ENCODE measurements around the gene TMEM11.

The TMEM11 gene

DNA sequence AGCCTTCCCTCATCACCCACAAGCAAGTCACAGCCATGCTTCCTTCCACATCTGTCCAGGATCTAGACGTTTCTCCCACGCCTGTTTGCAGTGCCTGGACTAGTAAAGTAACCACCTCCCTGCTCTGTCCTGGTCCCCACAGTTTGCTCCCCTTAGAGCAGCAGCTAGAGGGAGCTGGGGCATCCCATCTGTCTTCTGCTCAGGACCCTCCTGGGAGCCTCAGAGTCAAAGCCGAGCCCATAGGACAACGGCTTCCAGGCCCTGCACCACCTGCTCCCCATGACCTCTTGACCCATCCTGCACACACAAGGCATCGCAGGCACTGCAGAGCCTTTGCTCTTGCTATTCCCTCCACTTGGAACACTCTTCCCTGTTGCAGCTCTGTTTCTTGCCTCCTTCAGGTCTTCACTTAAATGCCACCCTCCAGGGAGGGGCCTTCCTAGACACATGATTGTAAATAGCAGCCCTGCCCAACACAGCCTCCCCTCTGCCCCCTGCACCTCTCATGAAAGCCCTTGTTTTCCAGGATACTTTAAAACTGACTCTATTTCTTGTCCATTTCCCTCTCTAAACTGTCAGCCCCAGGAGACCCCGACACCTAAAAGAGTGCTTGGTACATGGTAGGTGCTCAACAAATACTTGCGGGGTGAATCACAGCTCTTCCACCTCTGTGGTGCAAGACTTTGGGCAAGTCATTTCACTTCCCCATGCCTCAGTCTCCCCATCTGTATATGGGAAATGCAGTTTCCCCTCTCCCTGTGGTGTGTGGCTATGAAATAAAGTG is 36.2 kb upstream of the TMEM11 start:
- no peaks in the 10 kb centered on the region for H3K36me3 ChIP-seq (ENCODE audit: insufficient read depth, low read depth, low read length)
- H3K27me3 ChIP-seq (ENCODE audit: insufficient read depth, low read length), result peaks cover 15% of the 10 kb centered on the region; the same call in 1 of the 2 replicates

DNA sequence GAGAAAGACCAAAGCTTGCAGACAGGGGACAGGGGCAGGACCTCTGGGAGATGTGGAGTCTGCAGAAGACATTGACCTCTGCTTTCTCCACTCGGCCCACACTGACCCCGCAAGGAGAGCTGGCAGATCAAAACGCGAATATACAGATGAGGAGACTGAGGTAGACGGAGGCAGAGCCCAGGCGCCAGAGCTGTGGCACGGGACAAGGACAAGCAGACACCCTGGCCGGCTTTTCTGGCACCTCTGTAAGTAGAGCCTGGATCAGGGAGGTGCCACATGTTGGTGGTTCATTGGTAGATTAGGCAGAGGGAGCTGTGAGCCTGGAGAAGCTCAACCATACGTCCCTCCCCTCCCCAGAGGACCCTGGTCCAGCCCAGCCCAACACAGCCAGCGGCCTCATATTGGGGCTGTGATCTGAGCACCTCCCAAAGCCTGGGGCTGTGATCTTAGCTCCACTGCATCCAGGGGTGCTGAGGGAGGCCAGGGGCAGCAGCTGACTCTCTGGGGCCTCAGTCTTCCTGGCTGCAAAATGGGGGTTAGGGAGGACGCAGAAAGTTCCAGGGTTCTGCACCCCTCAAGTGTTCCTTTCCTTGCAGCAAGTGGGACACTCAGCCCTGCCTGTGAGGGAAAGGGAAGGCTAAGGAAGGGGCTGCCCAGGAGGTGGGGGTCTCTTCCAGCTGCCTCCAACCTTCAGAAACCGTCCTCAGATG is 35.3 kb upstream of the TMEM11 start:
- Histone ChIP-seq H3K36me3 (ENCODE audit: insufficient read depth, low read depth, low read length) (no peaks in the 10 kb centered on the region), H3K27ac (ENCODE audit: low read length) (no peak overlapping the region)

More for the DNA sequence above, 36.2 kb upstream of the TMEM11 start:
- Histone ChIP-seq H3K9me3 (ENCODE audit: insufficient read depth, low read depth, low read length) (no peaks in the 10 kb centered on the region), H3K27ac (ENCODE audit: low read length) (no peak overlapping the region), H3K4me3 (ENCODE audit: low read length) (no peak overlapping the region), H3K4me1 (ENCODE audit: insufficient read depth, low read length) (no peaks in the 10 kb centered on the region), H3K9ac (ENCODE audit: low read depth, low read length) (no peak overlapping the region)

DNA sequence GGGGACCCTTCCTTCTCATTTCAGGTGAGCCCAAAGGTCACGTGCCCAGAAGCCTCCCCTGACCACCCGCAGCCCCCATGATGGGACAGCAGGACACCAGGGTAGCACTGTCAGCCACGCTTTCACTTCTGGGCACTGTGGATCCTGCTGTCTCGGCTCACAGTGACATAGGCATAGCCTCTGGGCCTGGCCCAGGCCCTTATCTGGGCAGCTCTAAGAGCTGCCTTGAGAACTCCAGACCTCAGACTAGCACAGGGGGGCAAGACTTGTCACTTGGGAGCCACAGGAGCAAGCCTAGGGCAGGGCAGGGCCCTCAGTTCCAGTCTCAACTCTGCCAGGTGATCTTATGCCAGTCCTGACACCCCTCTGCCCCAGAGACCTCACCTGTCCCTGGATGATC is 34.5 kb upstream of the TMEM11 start:
- no peak overlapping the region for H3K9ac ChIP-seq (ENCODE audit: low read depth, low read length)
- peaks cover 8% of the 10 kb centered on the region; the same call in 1 of the 2 replicates for H3K27me3 ChIP-seq (ENCODE audit: insufficient read depth, low read length)
- H3K4me3 ChIP-seq (ENCODE audit: low read length), result no peak overlapping the region
- no peaks in the 10 kb centered on the region for H3K4me1 ChIP-seq (ENCODE audit: insufficient read depth, low read length)
- H3K27ac ChIP-seq (ENCODE audit: low read length), result no peak overlapping the region
- no peaks in the 10 kb centered on the region for H3K9me3 ChIP-seq (ENCODE audit: insufficient read depth, low read depth, low read length)
- no peaks in the 10 kb centered on the region for H3K36me3 ChIP-seq (ENCODE audit: insufficient read depth, low read depth, low read length)

More for the DNA sequence above, 35.3 kb upstream of the TMEM11 start:
- Histone ChIP-seq H3K9ac (ENCODE audit: low read depth, low read length) (no peak overlapping the region), H3K27me3 (ENCODE audit: insufficient read depth, low read length) (peaks cover 15% of the 10 kb centered on the region; the same call in 1 of the 2 replicates), H3K9me3 (ENCODE audit: insufficient read depth, low read depth, low read length) (no peaks in the 10 kb centered on the region), H3K4me1 (ENCODE audit: insufficient read depth, low read length) (no peaks in the 10 kb centered on the region), H3K4me3 (ENCODE audit: low read length) (no peak overlapping the region)

DNA sequence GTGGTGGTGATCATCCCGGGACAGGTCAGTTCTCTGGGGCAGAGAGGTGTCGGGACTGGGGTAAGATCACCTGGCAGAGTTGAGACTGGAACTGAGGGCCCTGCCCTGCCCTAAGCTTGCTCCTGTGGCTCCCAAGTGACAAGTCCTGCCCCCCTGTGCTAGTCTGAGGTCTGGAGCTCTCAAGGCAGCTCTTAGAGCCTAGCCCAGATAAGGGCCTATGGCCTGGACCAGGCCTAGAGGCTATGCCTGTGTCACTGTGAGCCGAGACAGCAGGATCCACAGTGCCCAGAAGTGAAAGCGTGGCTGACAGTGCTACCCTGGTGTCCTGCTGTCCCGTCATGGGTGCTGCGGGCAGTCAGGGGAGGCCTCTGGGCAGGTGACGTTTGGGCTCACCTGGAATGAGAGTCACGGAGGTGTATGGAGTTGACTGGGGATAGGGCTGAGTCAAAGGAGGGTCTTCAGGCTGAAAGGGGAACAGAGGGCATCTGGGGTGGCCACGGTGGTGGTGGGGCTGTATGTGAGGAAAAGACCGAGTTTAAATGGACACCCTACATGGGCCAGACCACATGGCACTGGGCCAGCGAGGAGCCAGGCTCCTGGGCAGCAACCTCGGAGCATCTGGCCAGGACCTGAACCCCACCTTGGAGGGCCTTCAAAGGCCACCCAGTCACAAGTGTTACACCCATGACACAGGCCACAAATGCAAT is 33.7 kb upstream of the TMEM11 start:
- Histone ChIP-seq H3K9ac (ENCODE audit: low read depth, low read length) (no peak overlapping the region), H3K4me3 (ENCODE audit: low read length) (no peak overlapping the region), H3K9me3 (ENCODE audit: insufficient read depth, low read depth, low read length) (no peaks in the 10 kb centered on the region), H3K27me3 (ENCODE audit: insufficient read depth, low read length) (peaks cover 8% of the 10 kb centered on the region; the same call in 1 of the 2 replicates), H3K4me1 (ENCODE audit: insufficient read depth, low read length) (no peaks in the 10 kb centered on the region), H3K27ac (ENCODE audit: low read length) (no peak overlapping the region), H3K36me3 (ENCODE audit: insufficient read depth, low read depth, low read length) (no peaks in the 10 kb centered on the region)

DNA sequence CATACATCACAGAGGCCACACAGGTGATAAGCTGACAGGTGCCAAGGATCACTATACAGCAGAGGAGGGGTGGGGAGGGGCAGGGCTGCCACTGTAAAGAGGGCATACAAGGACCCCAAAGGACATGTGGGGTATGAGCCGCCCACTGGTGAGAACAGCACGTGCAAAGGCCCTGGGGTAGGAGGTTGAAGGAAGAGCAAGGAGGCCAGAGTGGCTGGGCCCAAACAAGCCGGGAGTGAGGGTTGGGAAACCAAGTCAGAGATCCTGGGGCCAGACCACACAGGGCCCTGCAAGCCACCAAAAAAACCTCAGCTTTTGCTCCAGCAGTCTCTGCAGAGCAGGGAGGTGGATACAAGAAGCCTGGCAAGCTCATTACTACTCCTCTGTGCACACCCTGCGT is 32.7 kb upstream of the TMEM11 start:
- no peaks in the 10 kb centered on the region for H3K36me3 ChIP-seq (ENCODE audit: insufficient read depth, low read depth, low read length)
- H3K27me3 ChIP-seq (ENCODE audit: insufficient read depth, low read length), result no peaks in the 10 kb centered on the region; the same call in 1 of the 2 replicates
- H3K4me1 ChIP-seq (ENCODE audit: insufficient read depth, low read length), result no peaks in the 10 kb centered on the region
- H3K9ac ChIP-seq (ENCODE audit: low read depth, low read length), result no peak overlapping the region
- no peak overlapping the region for H3K4me3 ChIP-seq (ENCODE audit: low read length)
- no peaks in the 10 kb centered on the region for H3K9me3 ChIP-seq (ENCODE audit: insufficient read depth, low read depth, low read length)
- no peak overlapping the region for H3K27ac ChIP-seq (ENCODE audit: low read length)

- H3K4me3 ChIP-seq (ENCODE audit: low read length), result no peak overlapping the region
- no peaks in the 10 kb centered on the region for H3K27me3 ChIP-seq (ENCODE audit: insufficient read depth, low read length)
- H3K36me3 ChIP-seq (ENCODE audit: insufficient read depth, low read depth, low read length), result no peaks in the 10 kb centered on the region
- H3K9me3 ChIP-seq (ENCODE audit: insufficient read depth, low read depth, low read length), result no peaks in the 10 kb centered on the region
- no peak overlapping the region for H3K9ac ChIP-seq (ENCODE audit: low read depth, low read length)
- H3K4me1 ChIP-seq (ENCODE audit: insufficient read depth, low read length), result no peaks in the 10 kb centered on the region
- no peak overlapping the region for H3K27ac ChIP-seq (ENCODE audit: low read length)
These were observed 31.7 kb upstream of the TMEM11 start for GRCh38 chr17:21245639-21246084.

DNA sequence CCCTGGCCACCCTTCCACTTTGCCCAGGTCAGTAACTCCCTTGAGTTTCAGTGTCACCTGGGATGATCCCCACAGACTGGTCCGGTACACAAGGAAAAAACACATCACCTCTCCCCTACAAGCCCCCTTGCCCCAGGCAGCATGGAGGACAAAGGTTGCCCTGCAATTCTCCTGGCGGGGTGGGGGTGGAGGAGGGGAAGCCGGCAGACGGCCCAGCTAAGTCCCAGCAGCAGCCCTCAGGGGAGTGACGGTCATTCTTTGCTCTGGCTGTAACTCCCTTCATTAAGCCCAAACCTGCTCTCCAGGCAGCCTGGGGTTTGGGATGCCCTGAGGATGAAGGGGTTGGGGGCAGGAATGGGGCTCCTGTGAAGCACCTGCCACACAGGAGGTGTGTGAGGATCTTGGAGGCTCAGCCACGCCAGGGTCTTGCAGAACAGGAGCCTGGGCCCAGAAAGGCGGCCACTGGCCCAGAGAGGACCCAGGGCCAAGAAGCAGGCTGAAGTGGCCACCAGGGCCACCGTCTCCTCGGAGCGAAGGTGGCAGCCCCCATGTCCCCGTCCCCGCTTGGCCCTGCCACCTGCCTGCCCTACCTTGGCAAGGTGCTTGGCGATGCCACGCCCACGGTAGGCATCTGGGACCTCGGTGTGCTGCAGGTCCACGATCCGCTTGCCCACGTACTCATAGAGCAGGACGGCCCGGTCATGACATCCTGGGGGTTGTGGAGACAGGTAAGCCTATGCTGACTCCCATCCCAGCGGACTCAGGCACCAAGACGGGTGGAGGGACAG is 29.7 kb upstream of the TMEM11 start:
- H3K27me3 ChIP-seq (ENCODE audit: insufficient read depth, low read length), result no peaks in the 10 kb centered on the region
- no peak overlapping the region for H3K27ac ChIP-seq (ENCODE audit: low read length)
- H3K36me3 ChIP-seq (ENCODE audit: insufficient read depth, low read depth, low read length), result no peaks in the 10 kb centered on the region
- H3K9me3 ChIP-seq (ENCODE audit: insufficient read depth, low read depth, low read length), result no peaks in the 10 kb centered on the region
- H3K4me1 ChIP-seq (ENCODE audit: insufficient read depth, low read length), result peaks cover 9% of the 10 kb centered on the region; the same call in 1 of the 2 replicates
- H3K9ac ChIP-seq (ENCODE audit: low read depth, low read length), result no peak overlapping the region; the same call in 1 of the 2 replicates
- no peak overlapping the region for H3K4me3 ChIP-seq (ENCODE audit: low read length)

GRCh38 chr17:21242780-21243515 is 29.0 kb upstream of the TMEM11 start:
- peaks cover 9% of the 10 kb centered on the region; the same call in 1 of the 2 replicates for H3K4me1 ChIP-seq (ENCODE audit: insufficient read depth, low read length)
- no peak overlapping the region for H3K27ac ChIP-seq (ENCODE audit: low read length)
- no peak overlapping the region for H3K4me3 ChIP-seq (ENCODE audit: low read length)
- H3K27me3 ChIP-seq (ENCODE audit: insufficient read depth, low read length), result no peaks in the 10 kb centered on the region
- no peaks in the 10 kb centered on the region for H3K36me3 ChIP-seq (ENCODE audit: insufficient read depth, low read depth, low read length)
- no peaks in the 10 kb centered on the region for H3K9me3 ChIP-seq (ENCODE audit: insufficient read depth, low read depth, low read length)
- no peak overlapping the region for H3K9ac ChIP-seq (ENCODE audit: low read depth, low read length)

- Histone ChIP-seq H3K4me1 (ENCODE audit: insufficient read depth, low read length) (peaks cover 9% of the 10 kb centered on the region; the same call in 1 of the 2 replicates), H3K27ac (ENCODE audit: low read length) (no peak overlapping the region), H3K36me3 (ENCODE audit: insufficient read depth, low read depth, low read length) (no peaks in the 10 kb centered on the region), H3K27me3 (ENCODE audit: insufficient read depth, low read length) (no peaks in the 10 kb centered on the region), H3K4me3 (ENCODE audit: low read length) (no peak overlapping the region), H3K9me3 (ENCODE audit: insufficient read depth, low read depth, low read length) (no peaks in the 10 kb centered on the region), H3K9ac (ENCODE audit: low read depth, low read length) (no peak overlapping the region)
These were observed 28.2 kb upstream of the TMEM11 start for GRCh38 chr17:21242026-21242697.

- no peak overlapping the region for H3K9ac ChIP-seq (ENCODE audit: low read depth, low read length)
- H3K4me3 ChIP-seq (ENCODE audit: low read length), result no peak overlapping the region
- no peaks in the 10 kb centered on the region for H3K9me3 ChIP-seq (ENCODE audit: insufficient read depth, low read depth, low read length)
- H3K4me1 ChIP-seq (ENCODE audit: insufficient read depth, low read length), result peaks cover 9% of the 10 kb centered on the region; the same call in 1 of the 2 replicates
- H3K27ac ChIP-seq (ENCODE audit: low read length), result no peak overlapping the region
- H3K27me3 ChIP-seq (ENCODE audit: insufficient read depth, low read length), result no peaks in the 10 kb centered on the region
- H3K36me3 ChIP-seq (ENCODE audit: insufficient read depth, low read depth, low read length), result no peaks in the 10 kb centered on the region
These were observed 27.6 kb upstream of the TMEM11 start for GRCh38 chr17:21241564-21241963.

Data from iPS-20b (cell line).